DND-41 (cell line): Measurements from ENCODE around the gene OR9A2.
A peak's percentile ranks its signal among the peaks of the same experiment; 100 is the strongest.
"Not testable (repeated sequence)": the region's sequence is repeated elsewhere in the genome, so short reads cannot be mapped to it uniquely, and the experiment has no call there.

Experiments
- ATAC-seq: fragments of 200-7000 bp; cut with Tn5 transposase; 3 replicates; pipeline ENCODE4 v1.9.1; 2021; ENCODE audit warnings: low read depth; ENCODE audit not compliant: insufficient read depth
- DNase-seq: peaks from one replicate; pipeline ENCODE4 v3.0.0-alpha.2; 2020
- H2AFZ ChIP-seq: 2 replicates; pipeline ENCODE4 v1.6.0; 2012; ENCODE audit warnings: low read depth, low read length
- H3K27ac ChIP-seq: 2 replicates; pipeline ENCODE4 v1.5.1; 2012; ENCODE audit warnings: low read length, inconsistent platforms
- H3K27me3 ChIP-seq: fragments of 200-600 bp; sonication (generic); 2 replicates; pipeline ENCODE4 v1.6.0; 2012; ENCODE audit warnings: low read length, mild to moderate bottlenecking, inconsistent platforms; ENCODE audit not compliant: insufficient read depth, poor library complexity
- H3K36me3 ChIP-seq: 2 replicates; pipeline ENCODE4 v1.5.1; 2012; ENCODE audit warnings: low read length, inconsistent platforms; ENCODE audit not compliant: insufficient read depth
- H3K4me1 ChIP-seq: 2 replicates; pipeline ENCODE4 v1.5.1; 2012; ENCODE audit warnings: mild to moderate bottlenecking, low read length; ENCODE audit not compliant: insufficient read depth
- H3K4me2 ChIP-seq: 2 replicates; pipeline ENCODE4 v1.6.0; 2012; ENCODE audit warnings: mild to moderate bottlenecking, moderate library complexity, low read length, inconsistent platforms; ENCODE audit not compliant: insufficient read depth
- H3K4me3 ChIP-seq, 2 experiments: fragments of 200-600 bp in 1 of 2; shearing (Covaris generic) in 1 of 2; 2 replicates each; pipeline ENCODE4 v1.5.1; 2012 to 2016; ENCODE audit warnings: inconsistent platforms in 2 of 2, low read length in 2 of 2, mild to moderate bottlenecking in 2 of 2, low read depth in 1 of 2, moderate library complexity in 1 of 2
- H3K79me2 ChIP-seq: 2 replicates; pipeline ENCODE4 v1.6.0; 2012; ENCODE audit warnings: low read length, inconsistent platforms; ENCODE audit not compliant: insufficient read depth
- H3K9ac ChIP-seq: 2 replicates; pipeline ENCODE4 v1.6.0; 2012; ENCODE audit warnings: low read depth, mild to moderate bottlenecking, inconsistent platforms, low read length, moderate library complexity
- H3K9me3 ChIP-seq: 2 replicates; pipeline ENCODE4 v1.5.1; 2012; ENCODE audit warnings: low read length, moderate library complexity, mild to moderate bottlenecking, inconsistent platforms; ENCODE audit not compliant: insufficient read depth, severe bottlenecking
- H4K20me1 ChIP-seq: 2 replicates; pipeline ENCODE4 v1.6.0; 2012; ENCODE audit warnings: low read length; ENCODE audit not compliant: insufficient read depth
- EZH2 ChIP-seq: IDR thresholded peaks from 3 replicates; pipeline ENCODE4 v1.6.1; 2012; ENCODE audit warnings: borderline replicate concordance, low read depth, mild to moderate bottlenecking, moderate library complexity, low read length, inconsistent platforms; ENCODE audit not compliant: severe bottlenecking
- TF ChIP-seq, protein P1 (sequence below): IDR thresholded peaks from 2 replicates; pipeline ENCODE4 v1.5.1; 2012; ENCODE audit warnings: borderline replicate concordance, low read length, moderate library complexity, mild to moderate bottlenecking; ENCODE audit not compliant: poor library complexity, severe bottlenecking; ENCODE audit errors: extremely low read depth

OR9A2 gene

DNA sequence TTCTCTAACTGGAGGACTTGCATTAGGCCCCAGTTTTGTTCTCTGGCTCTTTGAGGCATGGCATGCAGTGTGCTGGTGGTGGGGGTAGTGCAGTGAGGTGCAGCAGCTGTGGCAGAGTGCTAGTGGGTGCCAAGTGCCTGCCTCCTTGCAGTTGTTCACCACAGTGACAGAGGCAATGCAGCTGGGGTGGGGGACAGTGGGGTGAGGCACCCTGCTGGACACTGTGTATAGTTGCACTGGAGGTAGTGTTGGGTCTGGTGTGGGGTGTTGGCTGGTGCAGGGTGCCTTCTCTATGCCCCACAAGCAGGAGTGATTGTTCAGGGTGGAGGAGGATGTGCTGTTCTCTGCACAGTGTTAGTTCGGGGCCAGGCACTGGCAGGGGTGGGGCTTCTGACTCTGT is 43.1 kb downstream of the OR9A2 start:
- no peaks in the 10 kb centered on the region for H3K36me3 ChIP-seq

GRCh38 chr7:142978402-142978801 is 48.5 kb downstream of the OR9A2 start:
- not testable (repeated sequence) for H3K4me3 ChIP-seq, H3K4me2 ChIP-seq, H3K36me3 ChIP-seq, DNase-seq, H3K27me3 ChIP-seq, H2AFZ ChIP-seq, ATAC-seq, H3K79me2 ChIP-seq, H3K9me3 ChIP-seq, H3K9ac ChIP-seq, H3K4me1 ChIP-seq, H4K20me1 ChIP-seq, H3K27ac ChIP-seq

More for the DNA sequence above, 43.1 kb downstream of the OR9A2 start:
- H3K9me3 ChIP-seq, result no peaks in the 10 kb centered on the region
- no peaks in the 10 kb centered on the region for H3K4me1 ChIP-seq
- H3K79me2 ChIP-seq, result no peaks in the 10 kb centered on the region
- no peak overlapping the region for H3K4me2 ChIP-seq
- TF ChIP-seq, protein P1, sequence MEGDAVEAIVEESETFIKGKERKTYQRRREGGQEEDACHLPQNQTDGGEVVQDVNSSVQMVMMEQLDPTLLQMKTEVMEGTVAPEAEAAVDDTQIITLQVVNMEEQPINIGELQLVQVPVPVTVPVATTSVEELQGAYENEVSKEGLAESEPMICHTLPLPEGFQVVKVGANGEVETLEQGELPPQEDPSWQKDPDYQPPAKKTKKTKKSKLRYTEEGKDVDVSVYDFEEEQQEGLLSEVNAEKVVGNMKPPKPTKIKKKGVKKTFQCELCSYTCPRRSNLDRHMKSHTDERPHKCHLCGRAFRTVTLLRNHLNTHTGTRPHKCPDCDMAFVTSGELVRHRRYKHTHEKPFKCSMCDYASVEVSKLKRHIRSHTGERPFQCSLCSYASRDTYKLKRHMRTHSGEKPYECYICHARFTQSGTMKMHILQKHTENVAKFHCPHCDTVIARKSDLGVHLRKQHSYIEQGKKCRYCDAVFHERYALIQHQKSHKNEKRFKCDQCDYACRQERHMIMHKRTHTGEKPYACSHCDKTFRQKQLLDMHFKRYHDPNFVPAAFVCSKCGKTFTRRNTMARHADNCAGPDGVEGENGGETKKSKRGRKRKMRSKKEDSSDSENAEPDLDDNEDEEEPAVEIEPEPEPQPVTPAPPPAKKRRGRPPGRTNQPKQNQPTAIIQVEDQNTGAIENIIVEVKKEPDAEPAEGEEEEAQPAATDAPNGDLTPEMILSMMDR, result no peak
- no peak for TF ChIP-seq EZH2
- ATAC-seq, result peak; percentile 29; the same call in 2 of the 3 replicates
- no peak overlapping the region for H3K9ac ChIP-seq
- H3K27me3 ChIP-seq, result no peaks in the 10 kb centered on the region
- no peak overlapping the region for H3K4me3 ChIP-seq
- H3K27ac ChIP-seq, result no peak overlapping the region
- no peaks in the 10 kb centered on the region for H4K20me1 ChIP-seq
- H2AFZ ChIP-seq, result no peak overlapping the region
- no peak for DNase-seq
